WTC11 (cell line): Measurements from ENCODE around the gene SPTB. TPM values are rescaled to one million over a fixed set of nuclear protein-coding genes. Genes with fewer than 3 reads are reported as not detected.
A peak's percentile ranks its signal among the peaks of the same experiment; 100 is the strongest.

Source experiments
- ATAC-seq: fragments of 200-7000 bp; cut with Tn5 transposase; 2 replicates; pipeline ENCODE4 v1.10.0; 2021; ENCODE audit warnings: mild to moderate bottlenecking, moderate library complexity
- CTCF ChIA-PET: fragments of 300-600 bp; sonication (Branson Sonifier 250); formaldehyde crosslinking; loops from one replicate; lab custom pipeline; 2021; ENCODE audit warnings: antibody characterized with exemption; lab: Charles Lee
- POLR2A ChIA-PET: fragments of 350-600 bp; sonication (Branson Sonifier 250); formaldehyde crosslinking; loops from one replicate; lab custom pipeline; 2021; ENCODE audit warnings: antibody characterized with exemption; lab: Charles Lee
- DNase-seq: peaks from one replicate; pipeline ENCODE4 v3.0.0; 2021; ENCODE audit warnings: low spot score
- H3K27ac Mint-ChIP-seq: 2 replicates; pipeline ENCODE4 v1.8.0; 2021; ENCODE audit warnings: mixed read lengths
- H3K27me3 Mint-ChIP-seq: 2 replicates; pipeline ENCODE4 v1.8.0; 2021; ENCODE audit warnings: low read depth, mild to moderate bottlenecking, moderate library complexity, mixed read lengths
- H3K36me3 Mint-ChIP-seq: 2 replicates; pipeline ENCODE4 v1.8.0; 2021; ENCODE audit warnings: mixed read lengths
- H3K4me1 Mint-ChIP-seq: 2 replicates; pipeline ENCODE4 v1.8.0; 2022; ENCODE audit warnings: mixed read lengths
- H3K4me3 Mint-ChIP-seq: 2 replicates; pipeline ENCODE4 v1.8.0; 2021; ENCODE audit warnings: mild to moderate bottlenecking, moderate library complexity, mixed read lengths
- H3K9me3 Mint-ChIP-seq: 2 replicates; pipeline ENCODE4 v1.8.0; 2021; ENCODE audit warnings: mixed read lengths
- AFF4 ChIP-seq: sonication (generic); formaldehyde crosslinking; IDR thresholded peaks from 2 replicates; pipeline ENCODE4 v1.8.1; 2023; ENCODE audit warnings: mild to moderate bottlenecking, missing genetic modification reagents, borderline replicate concordance
- E2F5 ChIP-seq: sonication (generic); formaldehyde crosslinking; IDR thresholded peaks from 2 replicates; pipeline ENCODE4 v1.8.1; 2022; ENCODE audit warnings: mild to moderate bottlenecking, moderate library complexity, missing genetic modification reagents
- EMX1 ChIP-seq: fragments of 250-450 bp; sonication (Bioruptor Pico); IDR thresholded peaks from 2 replicates; pipeline ENCODE4 v1.8.0; 2021; ENCODE audit warnings: mild to moderate bottlenecking
- ETV6 ChIP-seq: sonication (generic); formaldehyde crosslinking; IDR thresholded peaks from 2 replicates; pipeline ENCODE4 v1.8.1; 2022; ENCODE audit warnings: mild to moderate bottlenecking, missing genetic modification reagents
- HMGXB4 ChIP-seq: sonication (generic); formaldehyde crosslinking; IDR thresholded peaks from 2 replicates; pipeline ENCODE4 v1.8.1; 2023; ENCODE audit warnings: mild to moderate bottlenecking, moderate library complexity, missing genetic modification reagents
- MAX ChIP-seq: sonication (generic); formaldehyde crosslinking; IDR thresholded peaks from 2 replicates; pipeline ENCODE4 v1.8.0; 2022; ENCODE audit warnings: mild to moderate bottlenecking, missing genetic modification reagents
- NFATC4 ChIP-seq: fragments of 250-450 bp; sonication (Bioruptor Pico); IDR thresholded peaks from 2 replicates; pipeline ENCODE4 v1.9.0; 2021; ENCODE audit warnings: mild to moderate bottlenecking
- NFYB ChIP-seq: sonication (generic); formaldehyde crosslinking; conservative IDR thresholded peaks from 2 replicates; pipeline ENCODE4 v1.8.0; 2022; ENCODE audit warnings: low read depth, missing genetic modification reagents
- PRRX2 ChIP-seq: fragments of 250-450 bp; sonication (Bioruptor Pico); IDR thresholded peaks from 2 replicates; pipeline ENCODE4 v1.8.0; 2021; ENCODE audit warnings: mild to moderate bottlenecking
- RELA ChIP-seq: sonication (generic); formaldehyde crosslinking; IDR thresholded peaks from 2 replicates; pipeline ENCODE4 v1.8.1; 2022; ENCODE audit warnings: missing genetic modification reagents, mild to moderate bottlenecking, borderline replicate concordance
- total RNA-seq: library from RNA; stranded (reverse); gene quantifications from 3 replicates; pipeline ENCODE4 v1.2.3, GENCODE V29; 2021
- TF ChIP-seq, protein P1 (sequence below): sonication (generic); formaldehyde crosslinking; IDR thresholded peaks from 2 replicates; pipeline ENCODE4 v1.8.1; 2023; ENCODE audit warnings: mild to moderate bottlenecking, missing genetic modification reagents, moderate library complexity
- TF ChIP-seq, protein P2 (sequence below): sonication (generic); formaldehyde crosslinking; IDR thresholded peaks from 2 replicates; pipeline ENCODE4 v1.8.1; 2022; ENCODE audit warnings: low read depth, missing genetic modification reagents, borderline replicate concordance
- TF ChIP-seq, protein P3 (sequence below): sonication (generic); formaldehyde crosslinking; IDR thresholded peaks from 2 replicates; pipeline ENCODE4 v1.8.0; 2023; ENCODE audit warnings: mild to moderate bottlenecking, missing genetic modification reagents
- TF ChIP-seq, protein P4 (sequence below): sonication (generic); formaldehyde crosslinking; IDR thresholded peaks from 2 replicates; pipeline ENCODE4 v1.8.0; 2022; ENCODE audit warnings: mild to moderate bottlenecking, missing genetic modification reagents

Gene SPTB
- total RNA-seq, 1 experiment from 2014 or later: 3.2 TPM

GRCh38 chr14:64885559-64885958 lies 5.9 kb upstream of the SPTB start (continued):
- TF ChIP-seq, protein P1, sequence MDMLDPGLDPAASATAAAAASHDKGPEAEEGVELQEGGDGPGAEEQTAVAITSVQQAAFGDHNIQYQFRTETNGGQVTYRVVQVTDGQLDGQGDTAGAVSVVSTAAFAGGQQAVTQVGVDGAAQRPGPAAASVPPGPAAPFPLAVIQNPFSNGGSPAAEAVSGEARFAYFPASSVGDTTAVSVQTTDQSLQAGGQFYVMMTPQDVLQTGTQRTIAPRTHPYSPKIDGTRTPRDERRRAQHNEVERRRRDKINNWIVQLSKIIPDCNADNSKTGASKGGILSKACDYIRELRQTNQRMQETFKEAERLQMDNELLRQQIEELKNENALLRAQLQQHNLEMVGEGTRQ (CRISPR knock-in tag): no peak
- no peak for TF ChIP-seq PRRX2 (CRISPR knock-in tag)

- Mint-ChIP-seq H3K27ac (peak overlapping the region; percentile 41; the same call in 1 of the 2 replicates), H3K9me3 (no peaks in the 10 kb centered on the region), H3K4me3 (peak overlapping the region; percentile 88), H3K4me1 (peaks cover 18% of the 10 kb centered on the region), H3K27me3 (peaks cover 70% of the 10 kb centered on the region), H3K36me3 (no peaks in the 10 kb centered on the region)
- TF ChIP-seq RELA (CRISPR knock-in tag) (no peak), E2F5 (CRISPR knock-in tag) (0 out of 2 replicates have a peak, but pooled peaks have one; percentile 40), MAX (0 out of 2 replicates have a peak, but pooled peaks have one; percentile 22), HMGXB4 (CRISPR knock-in tag) (0 out of 2 replicates have a peak, but pooled peaks have one; percentile 29), EMX1 (no peak), NFYB (CRISPR knock-in tag) (no peak), NFATC4 (CRISPR knock-in tag) (no peak), ETV6 (0 out of 2 replicates have a peak, but pooled peaks have one; percentile 32), AFF4 (CRISPR knock-in tag) (0 out of 2 replicates have a peak, but pooled peaks have one; percentile 69)
- TF ChIP-seq, protein P2, sequence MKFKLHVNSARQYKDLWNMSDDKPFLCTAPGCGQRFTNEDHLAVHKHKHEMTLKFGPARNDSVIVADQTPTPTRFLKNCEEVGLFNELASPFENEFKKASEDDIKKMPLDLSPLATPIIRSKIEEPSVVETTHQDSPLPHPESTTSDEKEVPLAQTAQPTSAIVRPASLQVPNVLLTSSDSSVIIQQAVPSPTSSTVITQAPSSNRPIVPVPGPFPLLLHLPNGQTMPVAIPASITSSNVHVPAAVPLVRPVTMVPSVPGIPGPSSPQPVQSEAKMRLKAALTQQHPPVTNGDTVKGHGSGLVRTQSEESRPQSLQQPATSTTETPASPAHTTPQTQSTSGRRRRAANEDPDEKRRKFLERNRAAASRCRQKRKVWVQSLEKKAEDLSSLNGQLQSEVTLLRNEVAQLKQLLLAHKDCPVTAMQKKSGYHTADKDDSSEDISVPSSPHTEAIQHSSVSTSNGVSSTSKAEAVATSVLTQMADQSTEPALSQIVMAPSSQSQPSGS (CRISPR knock-in tag): no peak
- TF ChIP-seq, protein P3, sequence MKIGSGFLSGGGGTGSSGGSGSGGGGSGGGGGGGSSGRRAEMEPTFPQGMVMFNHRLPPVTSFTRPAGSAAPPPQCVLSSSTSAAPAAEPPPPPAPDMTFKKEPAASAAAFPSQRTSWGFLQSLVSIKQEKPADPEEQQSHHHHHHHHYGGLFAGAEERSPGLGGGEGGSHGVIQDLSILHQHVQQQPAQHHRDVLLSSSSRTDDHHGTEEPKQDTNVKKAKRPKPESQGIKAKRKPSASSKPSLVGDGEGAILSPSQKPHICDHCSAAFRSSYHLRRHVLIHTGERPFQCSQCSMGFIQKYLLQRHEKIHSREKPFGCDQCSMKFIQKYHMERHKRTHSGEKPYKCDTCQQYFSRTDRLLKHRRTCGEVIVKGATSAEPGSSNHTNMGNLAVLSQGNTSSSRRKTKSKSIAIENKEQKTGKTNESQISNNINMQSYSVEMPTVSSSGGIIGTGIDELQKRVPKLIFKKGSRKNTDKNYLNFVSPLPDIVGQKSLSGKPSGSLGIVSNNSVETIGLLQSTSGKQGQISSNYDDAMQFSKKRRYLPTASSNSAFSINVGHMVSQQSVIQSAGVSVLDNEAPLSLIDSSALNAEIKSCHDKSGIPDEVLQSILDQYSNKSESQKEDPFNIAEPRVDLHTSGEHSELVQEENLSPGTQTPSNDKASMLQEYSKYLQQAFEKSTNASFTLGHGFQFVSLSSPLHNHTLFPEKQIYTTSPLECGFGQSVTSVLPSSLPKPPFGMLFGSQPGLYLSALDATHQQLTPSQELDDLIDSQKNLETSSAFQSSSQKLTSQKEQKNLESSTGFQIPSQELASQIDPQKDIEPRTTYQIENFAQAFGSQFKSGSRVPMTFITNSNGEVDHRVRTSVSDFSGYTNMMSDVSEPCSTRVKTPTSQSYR (CRISPR knock-in tag): 0 out of 2 replicates have a peak, but pooled peaks have one; percentile 25
- TF ChIP-seq, protein P4, sequence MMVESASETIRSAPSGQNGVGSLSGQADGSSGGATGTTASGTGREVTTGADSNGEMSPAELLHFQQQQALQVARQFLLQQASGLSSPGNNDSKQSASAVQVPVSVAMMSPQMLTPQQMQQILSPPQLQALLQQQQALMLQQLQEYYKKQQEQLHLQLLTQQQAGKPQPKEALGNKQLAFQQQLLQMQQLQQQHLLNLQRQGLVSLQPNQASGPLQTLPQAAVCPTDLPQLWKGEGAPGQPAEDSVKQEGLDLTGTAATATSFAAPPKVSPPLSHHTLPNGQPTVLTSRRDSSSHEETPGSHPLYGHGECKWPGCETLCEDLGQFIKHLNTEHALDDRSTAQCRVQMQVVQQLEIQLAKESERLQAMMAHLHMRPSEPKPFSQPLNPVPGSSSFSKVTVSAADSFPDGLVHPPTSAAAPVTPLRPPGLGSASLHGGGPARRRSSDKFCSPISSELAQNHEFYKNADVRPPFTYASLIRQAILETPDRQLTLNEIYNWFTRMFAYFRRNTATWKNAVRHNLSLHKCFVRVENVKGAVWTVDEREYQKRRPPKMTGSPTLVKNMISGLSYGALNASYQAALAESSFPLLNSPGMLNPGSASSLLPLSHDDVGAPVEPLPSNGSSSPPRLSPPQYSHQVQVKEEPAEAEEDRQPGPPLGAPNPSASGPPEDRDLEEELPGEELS (CRISPR knock-in tag): 0 out of 2 replicates have a peak, but pooled peaks have one; percentile 19
- peak; percentile 85 for ATAC-seq
- ChIA-PET CTCF (interaction anchor here (0.5 to 4.4 kb wide), 26 partner anchors 10 to 272 kb away, joined by 3 to 65 read pairs (median 4); partner anchors contain the start of gene FNTB), POLR2A (interaction anchor here (0.7 to 1.8 kb wide), 7 partner anchors 15 to 115 kb away, joined by 3 to 5 read pairs (median 4); no protein-coding TSS in a partner anchor)
- DNase-seq: peak; percentile 77
Observed at GRCh38 chr14:64880221-64881121, 764 bp upstream of the SPTB start.
